Activated CD8-positive, alpha-beta memory T cell treated with anti-CD3 and anti-CD28 coated beads, Interleukin-2, amount 50 U/mL, for 48 hours (primary cell): ENCODE results near the gene FAM184A.
"Not testable (repeated sequence)": the region's sequence is repeated elsewhere in the genome, so short reads cannot be mapped to it uniquely, and the experiment has no call there.

Source experiments
- DNase-seq: peaks from one replicate; pipeline ENCODE4 v3.0.0-alpha.2; 2020

The FAM184A gene

GRCh38 chr6:119052987-119053386 is 25.5 kb downstream of the FAM184A start:
- DNase-seq, result no peak

- DNase-seq, result no peak
These were observed 26.1 kb downstream of the FAM184A start for GRCh38 chr6:119052292-119052889.

- no peak for DNase-seq
These were observed 34.2 kb downstream of the FAM184A start for GRCh38 chr6:119044255-119044654.

GRCh38 chr6:119043783-119044182 is 34.7 kb downstream of the FAM184A start:
- DNase-seq, result no peak

GRCh38 chr6:119043265-119043664 is 35.2 kb downstream of the FAM184A start:
- no peak for DNase-seq

GRCh38 chr6:119040636-119041035 is 37.8 kb downstream of the FAM184A start:
- no peak for DNase-seq

GRCh38 chr6:119040229-119040628 is 38.2 kb downstream of the FAM184A start:
- no peak for DNase-seq

- no peak for DNase-seq
These were observed 40.4 kb downstream of the FAM184A start for GRCh38 chr6:119037941-119038623.

- DNase-seq, result no peak
These were observed 41.2 kb downstream of the FAM184A start for GRCh38 chr6:119037264-119037663.

- DNase-seq, result no peak
These were observed 42.4 kb downstream of the FAM184A start for GRCh38 chr6:119036081-119036480.

GRCh38 chr6:119035459-119035858 is 43.0 kb downstream of the FAM184A start:
- no peak for DNase-seq

- DNase-seq, result no peak
These were observed 43.5 kb downstream of the FAM184A start for GRCh38 chr6:119034827-119035458.

- no peak for DNase-seq
These were observed 46.0 kb downstream of the FAM184A start for GRCh38 chr6:119032428-119032827.

- DNase-seq, result no peak
These were observed 47.7 kb downstream of the FAM184A start for GRCh38 chr6:119030759-119031158.

GRCh38 chr6:119028091-119028490 is 50.4 kb downstream of the FAM184A start:
- DNase-seq, result no peak

- DNase-seq, result no peak
These were observed 51.0 kb downstream of the FAM184A start for GRCh38 chr6:119027465-119027864.

- DNase-seq, result no peak
These were observed 51.6 kb downstream of the FAM184A start for GRCh38 chr6:119026822-119027221.

GRCh38 chr6:119025793-119026192 is 52.7 kb downstream of the FAM184A start:
- no peak for DNase-seq

GRCh38 chr6:119024111-119024510 is 54.4 kb downstream of the FAM184A start:
- no peak for DNase-seq

- DNase-seq, result no peak
These were observed 55.7 kb downstream of the FAM184A start for GRCh38 chr6:119022796-119023195.

- DNase-seq, result no peak
These were observed 57.6 kb downstream of the FAM184A start for GRCh38 chr6:119020597-119021561.

GRCh38 chr6:119015165-119015564 is 63.3 kb downstream of the FAM184A start:
- DNase-seq, result not testable (repeated sequence)

- no peak for DNase-seq
These were observed 65.9 kb downstream of the FAM184A start for GRCh38 chr6:119012521-119012920.
